HCT116 (cell line): ENCODE results near the gene PCK2. TPM values are rescaled to one million over a fixed set of nuclear protein-coding genes. Genes with fewer than 3 reads are reported as not detected.

Experiments
- ATAC-seq: fragments of 200-7000 bp; cut with Tn5 transposase; 2 replicates; pipeline ENCODE4 v1.9.1; 2020; ENCODE audit warnings: mild to moderate bottlenecking, moderate library complexity
- BruUV-seq: library from RNA; stranded (reverse); fragments of 400-500 nt; replicated peaks from 2 replicates; lab custom pipeline; 2021; lab: Mats Ljungman, UMichigan
- CTCF ChIA-PET: fragments of 300-600 bp; sonication (Branson Sonifier 250); formaldehyde crosslinking; loops from one replicate; lab custom pipeline; 2021; ENCODE audit warnings: antibody characterized with exemption; lab: Charles Lee
- POLR2A ChIA-PET: fragments of 300-600, 350-600 bp; sonication (Branson Sonifier 250); formaldehyde crosslinking; loops from one replicate; lab custom pipeline; 2021; ENCODE audit warnings: antibody characterized with exemption; lab: Charles Lee
- RAD21 ChIA-PET, 2 experiments: fragments of 300-600 bp; sonication (Branson Sonifier 250); formaldehyde crosslinking; loops; one replicate each; lab custom pipeline; 2023; ENCODE audit warnings: low total read pairs in 2 of 2; ENCODE audit not compliant: uncharacterized antibody in 2 of 2, unreplicated experiment in 2 of 2, low non-redundant PET in 1 of 2; lab: Charles Lee
- DNase-seq: peaks from one replicate; pipeline ENCODE4 v3.0.0-alpha.2; 2010; ENCODE audit warnings: low read depth, low spot score
- H2AFZ ChIP-seq: fragments of 200-600 bp; shearing (Covaris generic), sonication (generic); 2 replicates; pipeline ENCODE4 v1.6.1; 2017; ENCODE audit warnings: low read depth, mixed run types, mixed read lengths, antibody characterized with exemption, low read length; ENCODE audit not compliant: poor library complexity, severe bottlenecking
- H3K27ac ChIP-seq: 2 replicates; pipeline ENCODE4 v1.5.1; 2012; ENCODE audit warnings: low read depth, low read length
- H3K27me3 ChIP-seq: fragments of 200-600 bp; sonication (generic); 2 replicates; pipeline ENCODE4 v1.6.1; 2016; ENCODE audit warnings: mixed run types, low read length, mixed read lengths; ENCODE audit not compliant: insufficient read depth
- H3K36me3 ChIP-seq, 2 experiments: fragments of 200-500 bp in 1 of 2; fragments of 200-600 bp in 1 of 2; sonication (Bioruptor generic) in 1 of 2; sonication (generic) in 1 of 2; 2 replicates each; pipeline versions ENCODE4 v1.5.1 to v1.6.1; 2014 to 2016; ENCODE audit warnings: low read length in 2 of 2, inconsistent platforms in 1 of 2, mixed read lengths in 1 of 2, mixed run types in 1 of 2; ENCODE audit not compliant: insufficient read depth in 2 of 2, control insufficient read depth in 1 of 2
- H3K4me1 ChIP-seq, 2 experiments: fragments of 200-600 bp in 1 of 2; sonication (generic) in 1 of 2; 2 replicates each; pipeline versions ENCODE4 v1.5.1 to v1.6.1; 2012 to 2017; ENCODE audit warnings: low read length in 2 of 2, inconsistent platforms in 1 of 2, mild to moderate bottlenecking in 1 of 2, mixed read lengths in 1 of 2, mixed run types in 1 of 2, moderate library complexity in 1 of 2; ENCODE audit not compliant: insufficient read depth in 2 of 2, control insufficient read depth in 1 of 2
- H3K4me2 ChIP-seq: fragments of 200-600 bp; sonication (generic); 2 replicates; pipeline ENCODE4 v1.6.1; 2017; ENCODE audit warnings: mixed run types, low read length, mixed read lengths
- H3K4me3 ChIP-seq, 2 experiments: fragments of 200-600 bp in 1 of 2; sonication (generic) in 1 of 2; replicated peaks in 1 of 2; 2 replicates each; pipeline ENCODE4 v1.5.1; 2011 to 2016; ENCODE audit warnings: low read length in 2 of 2, control low read depth in 1 of 2, low read depth in 1 of 2, mild to moderate bottlenecking in 1 of 2, mixed read lengths in 1 of 2, mixed run types in 1 of 2
- H3K79me2 ChIP-seq: fragments of 200-600 bp; sonication (generic); 2 replicates; pipeline ENCODE4 v1.6.1; 2017; ENCODE audit warnings: mild to moderate bottlenecking, mixed run types, low read length, moderate library complexity, mixed read lengths; ENCODE audit not compliant: insufficient read depth
- H3K9ac ChIP-seq: fragments of 200-600 bp; sonication (generic); 2 replicates; pipeline ENCODE4 v1.6.1; 2016; ENCODE audit warnings: low read length, mixed read lengths
- H3K9me2 ChIP-seq: fragments of 200-600 bp; sonication (generic), shearing (Covaris generic); 2 replicates; pipeline ENCODE4 v1.6.1; 2017; ENCODE audit warnings: mixed run types, mild to moderate bottlenecking, moderate library complexity; ENCODE audit not compliant: insufficient read depth
- H3K9me3 ChIP-seq, 2 experiments: fragments of 200-500 bp in 1 of 2; fragments of 200-600 bp in 1 of 2; sonication (Bioruptor generic) in 1 of 2; sonication (generic) in 1 of 2; 2 replicates each; pipeline ENCODE4 v1.6.1; 2014 to 2017; ENCODE audit warnings: low read length in 2 of 2, mixed read lengths in 2 of 2, inconsistent platforms in 1 of 2, low read depth in 1 of 2, mild to moderate bottlenecking in 1 of 2, mixed run types in 1 of 2, moderate library complexity in 1 of 2; ENCODE audit not compliant: control insufficient read depth in 1 of 2, insufficient read depth in 1 of 2
- H4K20me1 ChIP-seq: fragments of 200-600 bp; sonication (generic), shearing (Covaris generic); 2 replicates; pipeline ENCODE4 v1.6.1; 2017; ENCODE audit warnings: mixed run types, mild to moderate bottlenecking, moderate library complexity; ENCODE audit not compliant: insufficient read depth
- EGR1 ChIP-seq: IDR thresholded peaks from 2 replicates; pipeline ENCODE4 v1.6.1; 2012; ENCODE audit warnings: low read depth
- ELF1 ChIP-seq: IDR thresholded peaks from 2 replicates; pipeline ENCODE4 v1.6.1; 2012; ENCODE audit warnings: low read depth, borderline replicate concordance
- EZH2 ChIP-seq: fragments of 200-600 bp; sonication (generic); IDR thresholded peaks from 2 replicates; pipeline ENCODE4 v1.6.1; 2017; ENCODE audit warnings: antibody characterized with exemption, mixed run types
- EZH2phosphoT487 ChIP-seq: fragments of 200-600 bp; IDR thresholded peaks from 2 replicates; pipeline ENCODE4 v1.6.1; 2018; ENCODE audit warnings: antibody characterized with exemption, borderline replicate concordance
- FOSL1 ChIP-seq: IDR thresholded peaks from 2 replicates; pipeline ENCODE4 v1.6.1; 2012; ENCODE audit warnings: low read depth
- JUND ChIP-seq: IDR thresholded peaks from 2 replicates; pipeline ENCODE4 v1.6.1; 2012
- MAX ChIP-seq: IDR thresholded peaks from 2 replicates; pipeline ENCODE4 v1.6.1; 2012
- POLR2A ChIP-seq: IDR thresholded peaks from 2 replicates; pipeline ENCODE4 v1.7.0; 2011; ENCODE audit warnings: borderline replicate concordance; ENCODE audit not compliant: insufficient read depth, insufficient read length; ENCODE audit errors: extremely low read depth
- POLR2AphosphoS5 ChIP-seq: IDR thresholded peaks from 2 replicates; pipeline ENCODE4 v1.6.1; 2011; ENCODE audit warnings: mild to moderate bottlenecking, low read depth, low read length, moderate library complexity
- RAD21 ChIP-seq: IDR thresholded peaks from 2 replicates; pipeline ENCODE4 v1.6.1; 2012; ENCODE audit warnings: low read depth, mild to moderate bottlenecking
- SP1 ChIP-seq: IDR thresholded peaks from 2 replicates; pipeline ENCODE4 v1.6.1; 2012; ENCODE audit warnings: low read depth
- YY1 ChIP-seq: IDR thresholded peaks from 2 replicates; pipeline ENCODE4 v1.6.1; 2011; ENCODE audit warnings: low read length, low read depth, moderate library complexity, mild to moderate bottlenecking; ENCODE audit not compliant: insufficient replicate concordance; ENCODE audit errors: extremely low read depth
- ZBTB33 ChIP-seq: IDR thresholded peaks from 2 replicates; pipeline ENCODE4 v1.6.1; 2011; ENCODE audit warnings: mild to moderate bottlenecking, low read length, moderate library complexity; ENCODE audit not compliant: insufficient replicate concordance; ENCODE audit errors: extremely low read depth
- ZFX ChIP-seq: fragments of 450-650 bp; IDR thresholded peaks from 2 replicates; pipeline ENCODE4 v1.6.1; 2017
- ZNF274 ChIP-seq: fragments of 200-500 bp; sonication (Bioruptor generic); IDR thresholded peaks from 2 replicates; pipeline ENCODE4 v1.6.1; 2014; ENCODE audit warnings: mild to moderate bottlenecking, low read depth, low read length, inconsistent platforms
- intact Hi-C: fragments of 100-400 bp; cut with micrococcal nuclease; formaldehyde crosslinking; loops from 2 replicates; pipeline ENCODE4 v1.10.0; 2022
- total RNA-seq: library from RNA; stranded (reverse); gene quantifications from one replicate; pipeline ENCODE4 v1.2.1, GENCODE V29; 2021; ENCODE audit not compliant: unreplicated experiment
- TF ChIP-seq, protein P1 (sequence below), 3 experiments: fragments of 200-600 bp in 1 of 3; sonication (generic) in 1 of 3; IDR thresholded peaks in 2 of 3; conservative IDR thresholded peaks in 1 of 3; 2 replicates each; pipeline ENCODE4 v1.5.1; 2012 to 2017; ENCODE audit warnings: low read depth in 2 of 3, low read length in 2 of 3, antibody characterized with exemption in 1 of 3, borderline replicate concordance in 1 of 3, control low read depth in 1 of 3, mild to moderate bottlenecking in 1 of 3, mixed read lengths in 1 of 3, mixed run types in 1 of 3, moderate library complexity in 1 of 3; ENCODE audit not compliant: insufficient read depth in 1 of 3
- TF ChIP-seq, protein P2 (sequence below): IDR thresholded peaks from 2 replicates; pipeline ENCODE4 v1.6.1; 2012; ENCODE audit warnings: low read depth

Gene PCK2
- total RNA-seq, 1 experiment from 2014 or later = 94.1 TPM

- ChIA-PET POLR2A (no interaction called here), CTCF (no interaction called here), RAD21 (no interaction called here)
- no peaks in the 10 kb centered on the region for H4K20me1 ChIP-seq
- ATAC-seq = no peak
- no peak for TF ChIP-seq ZNF274
- no peak for TF ChIP-seq EGR1
- TF ChIP-seq POLR2A = no peak
- TF ChIP-seq ELF1 = no peak
- TF ChIP-seq, protein P1, sequence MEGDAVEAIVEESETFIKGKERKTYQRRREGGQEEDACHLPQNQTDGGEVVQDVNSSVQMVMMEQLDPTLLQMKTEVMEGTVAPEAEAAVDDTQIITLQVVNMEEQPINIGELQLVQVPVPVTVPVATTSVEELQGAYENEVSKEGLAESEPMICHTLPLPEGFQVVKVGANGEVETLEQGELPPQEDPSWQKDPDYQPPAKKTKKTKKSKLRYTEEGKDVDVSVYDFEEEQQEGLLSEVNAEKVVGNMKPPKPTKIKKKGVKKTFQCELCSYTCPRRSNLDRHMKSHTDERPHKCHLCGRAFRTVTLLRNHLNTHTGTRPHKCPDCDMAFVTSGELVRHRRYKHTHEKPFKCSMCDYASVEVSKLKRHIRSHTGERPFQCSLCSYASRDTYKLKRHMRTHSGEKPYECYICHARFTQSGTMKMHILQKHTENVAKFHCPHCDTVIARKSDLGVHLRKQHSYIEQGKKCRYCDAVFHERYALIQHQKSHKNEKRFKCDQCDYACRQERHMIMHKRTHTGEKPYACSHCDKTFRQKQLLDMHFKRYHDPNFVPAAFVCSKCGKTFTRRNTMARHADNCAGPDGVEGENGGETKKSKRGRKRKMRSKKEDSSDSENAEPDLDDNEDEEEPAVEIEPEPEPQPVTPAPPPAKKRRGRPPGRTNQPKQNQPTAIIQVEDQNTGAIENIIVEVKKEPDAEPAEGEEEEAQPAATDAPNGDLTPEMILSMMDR (IDR thresholded peaks at IDR 0.05 in 2 of 3, conservative IDR thresholded peaks at IDR 0.05 in 1 of 3; ENCODE audit: borderline replicate concordance in 1 of 3, insufficient read depth in 1 of 3, low read depth in 2 of 3, low read length in 2 of 3) = no peak
- TF ChIP-seq SP1 = no peak
- no peak for TF ChIP-seq RAD21
- no peak for TF ChIP-seq YY1
- no peak for TF ChIP-seq POLR2AphosphoS5
- no peak for TF ChIP-seq JUND
- no peak for TF ChIP-seq EZH2phosphoT487
- TF ChIP-seq FOSL1 = no peak
- no peak for TF ChIP-seq EZH2
- TF ChIP-seq ZBTB33 = no peak
- TF ChIP-seq MAX = no peak
- TF ChIP-seq, protein P2, sequence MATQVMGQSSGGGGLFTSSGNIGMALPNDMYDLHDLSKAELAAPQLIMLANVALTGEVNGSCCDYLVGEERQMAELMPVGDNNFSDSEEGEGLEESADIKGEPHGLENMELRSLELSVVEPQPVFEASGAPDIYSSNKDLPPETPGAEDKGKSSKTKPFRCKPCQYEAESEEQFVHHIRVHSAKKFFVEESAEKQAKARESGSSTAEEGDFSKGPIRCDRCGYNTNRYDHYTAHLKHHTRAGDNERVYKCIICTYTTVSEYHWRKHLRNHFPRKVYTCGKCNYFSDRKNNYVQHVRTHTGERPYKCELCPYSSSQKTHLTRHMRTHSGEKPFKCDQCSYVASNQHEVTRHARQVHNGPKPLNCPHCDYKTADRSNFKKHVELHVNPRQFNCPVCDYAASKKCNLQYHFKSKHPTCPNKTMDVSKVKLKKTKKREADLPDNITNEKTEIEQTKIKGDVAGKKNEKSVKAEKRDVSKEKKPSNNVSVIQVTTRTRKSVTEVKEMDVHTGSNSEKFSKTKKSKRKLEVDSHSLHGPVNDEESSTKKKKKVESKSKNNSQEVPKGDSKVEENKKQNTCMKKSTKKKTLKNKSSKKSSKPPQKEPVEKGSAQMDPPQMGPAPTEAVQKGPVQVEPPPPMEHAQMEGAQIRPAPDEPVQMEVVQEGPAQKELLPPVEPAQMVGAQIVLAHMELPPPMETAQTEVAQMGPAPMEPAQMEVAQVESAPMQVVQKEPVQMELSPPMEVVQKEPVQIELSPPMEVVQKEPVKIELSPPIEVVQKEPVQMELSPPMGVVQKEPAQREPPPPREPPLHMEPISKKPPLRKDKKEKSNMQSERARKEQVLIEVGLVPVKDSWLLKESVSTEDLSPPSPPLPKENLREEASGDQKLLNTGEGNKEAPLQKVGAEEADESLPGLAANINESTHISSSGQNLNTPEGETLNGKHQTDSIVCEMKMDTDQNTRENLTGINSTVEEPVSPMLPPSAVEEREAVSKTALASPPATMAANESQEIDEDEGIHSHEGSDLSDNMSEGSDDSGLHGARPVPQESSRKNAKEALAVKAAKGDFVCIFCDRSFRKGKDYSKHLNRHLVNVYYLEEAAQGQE = no peak
- TF ChIP-seq ZFX = no peak
- H3K79me2 ChIP-seq = no peaks in the 10 kb centered on the region
- H3K27me3 ChIP-seq = no peaks in the 10 kb centered on the region
- no peak overlapping the region for H3K4me2 ChIP-seq
- H3K27ac ChIP-seq = no peak overlapping the region
- H3K4me1 ChIP-seq = peaks cover 12 to 19% of the 10 kb centered on the region in 2 experiments
- H3K9me3 ChIP-seq = no peaks in the 10 kb centered on the region
- H3K36me3 ChIP-seq = no peaks in the 10 kb centered on the region
- no peak overlapping the region for H2AFZ ChIP-seq
- DNase-seq = no peak
- no peak overlapping the region for H3K4me3 ChIP-seq
- no TSS peak for BruUV-seq
- no peak overlapping the region for H3K9ac ChIP-seq
- intact Hi-C loops = no loop called here
- H3K9me2 ChIP-seq = no peaks in the 10 kb centered on the region
These were observed 17.9 kb upstream of the PCK2 start for GRCh38 chr14:24076302-24076601.
